ENCODE results near the gene PLXDC1.

PLXDC1 gene

GRCh38 chr17:39166437-39167335 is 15.2 kb upstream of the PLXDC1 start:
- TF ChIP-seq POLR2AphosphoS5 (IDR thresholded peaks at IDR 0.05; ENCODE audit: low read depth) (no peak), SPI1 (IDR thresholded peaks at IDR 0.05; ENCODE audit: borderline replicate concordance, low read depth) (peak; percentile 75; the same call in 1 of the 2 replicates), GABPA (IDR thresholded peaks at IDR 0.05; ENCODE audit: low read depth) (no peak), CTCF (IDR thresholded peaks at IDR 0.05; ENCODE audit: insufficient read depth, low read length) (no peak)
- peak overlapping the region; percentile 62 for H3K27ac ChIP-seq (replicated peaks)
- no peak overlapping the region for H3K4me3 ChIP-seq (replicated peaks; ENCODE audit: insufficient read depth, low read length)
- DNase-seq (ENCODE audit: low read depth in 1 of 2, low spot score in 1 of 2): peak in 1 of 2 experiments; percentile 47
- no peaks in the 10 kb centered on the region for H3K27me3 ChIP-seq (ENCODE audit: insufficient read depth, poor library complexity, severe bottlenecking)

GRCh38 chr17:39165841-39166349 is 14.5 kb upstream of the PLXDC1 start, which contains the start of gene ARL5C:
TSS of gene ARL5C (minus strand) at chr17:39166161. CDS start at chr17:39165760, 401 bp downstream.
- peak within 1 kb of the TSS; percentile 62 for H3K27ac ChIP-seq (replicated peaks)
- no peak for DNase-seq (ENCODE audit: low read depth in 1 of 2, low spot score in 1 of 2)
- no peak for TF ChIP-seq CTCF (IDR thresholded peaks at IDR 0.05; ENCODE audit: insufficient read depth, low read length)
- no peak for TF ChIP-seq GABPA (IDR thresholded peaks at IDR 0.05; ENCODE audit: low read depth)
- TF ChIP-seq POLR2AphosphoS5 (IDR thresholded peaks at IDR 0.05; ENCODE audit: low read depth): no peak
- TF ChIP-seq SPI1 (IDR thresholded peaks at IDR 0.05; ENCODE audit: borderline replicate concordance, low read depth): no peak
- no peak for TF ChIP-seq REST (IDR thresholded peaks at IDR 0.05; ENCODE audit: insufficient replicate concordance, low read depth)
- H3K4me3 ChIP-seq (replicated peaks; ENCODE audit: insufficient read depth, low read length): no peak within 1 kb of the TSS
- H3K27me3 ChIP-seq (ENCODE audit: insufficient read depth, poor library complexity, severe bottlenecking): no peaks in the 10 kb centered on the region

GRCh38 chr17:39165178-39165840 is 13.9 kb upstream of the PLXDC1 start:
- H3K27ac ChIP-seq (replicated peaks): no peak overlapping the region
- H3K27me3 ChIP-seq (ENCODE audit: insufficient read depth, poor library complexity, severe bottlenecking): no peaks in the 10 kb centered on the region
- TF ChIP-seq GABPA (IDR thresholded peaks at IDR 0.05; ENCODE audit: low read depth) (no peak), SPI1 (IDR thresholded peaks at IDR 0.05; ENCODE audit: borderline replicate concordance, low read depth) (no peak), POLR2AphosphoS5 (IDR thresholded peaks at IDR 0.05; ENCODE audit: low read depth) (no peak), CTCF (IDR thresholded peaks at IDR 0.05; ENCODE audit: insufficient read depth, low read length) (no peak), REST (IDR thresholded peaks at IDR 0.05; ENCODE audit: insufficient replicate concordance, low read depth) (no peak)
- no peak for DNase-seq (ENCODE audit: low read depth in 1 of 2, low spot score in 1 of 2)
- no peak overlapping the region for H3K4me3 ChIP-seq (replicated peaks; ENCODE audit: insufficient read depth, low read length)
